Activated T-helper 1 cell treated with anti-CD3 and anti-CD28 coated beads, Interleukin-2, amount 50 U/mL, for 16 hours (primary cell): ENCODE results near the gene FKBP1A.

Experiments
- DNase-seq, 2 donors: peaks; one replicate each; pipeline ENCODE4 v3.0.0-alpha.2; 2020; ENCODE audit warnings: low read depth in 1 of 2, low spot score in 1 of 2

Gene FKBP1A

GRCh38 chr20:1320902-1321653, 71.8 kb downstream of the FKBP1A start:
- DNase-seq: no peak

- DNase-seq: no peak
Measured at GRCh38 chr20:1320016-1320415, 72.8 kb downstream of the FKBP1A start.

- DNase-seq: no peak
Measured at GRCh38 chr20:1319462-1319861, 73.4 kb downstream of the FKBP1A start.

GRCh38 chr20:1319051-1319450, 73.8 kb downstream of the FKBP1A start:
- DNase-seq: no peak
